Astrocyte of the spinal cord (primary cell): ENCODE measurements around the gene DAP.

Source experiments
- DNase-seq: peaks from one replicate; pipeline ENCODE4 v3.0.0; 2011; ENCODE audit warnings: low read depth, low spot score
- H3K4me3 ChIP-seq: 2 replicates; pipeline ENCODE4 v1.5.1; 2011; ENCODE audit warnings: low read depth, mild to moderate bottlenecking, low read length, moderate library complexity
- CTCF ChIP-seq: IDR thresholded peaks from 2 replicates; pipeline ENCODE4 v1.5.1; 2012; ENCODE audit warnings: low read depth, mild to moderate bottlenecking, low read length, inconsistent platforms
- in situ Hi-C: cut with HindIII; loops from 2 replicates; pipeline ENCODE4 v1.10.0; 2017; ENCODE audit warnings: low sequenced_read_pairs

Gene DAP

GRCh38 chr5:10761185-10761932 lies at the start of gene DAP:
DAP (minus strand) TSS chr5:10761234; CDS start chr5:10761068, 166 bp downstream.
- TF ChIP-seq CTCF: no peak
- in situ Hi-C loops: no loop called here
- peak; percentile 84 for DNase-seq
- peak within 1 kb of the TSS; percentile 75 for H3K4me3 ChIP-seq

GRCh38 chr5:10808347-10809226 lies 47.6 kb upstream of the DAP start:
- DNase-seq: no peak
- in situ Hi-C loops: no loop called here
- no peak overlapping the region for H3K4me3 ChIP-seq
- no peak for TF ChIP-seq CTCF

- no peak overlapping the region for H3K4me3 ChIP-seq
- no peak for DNase-seq
- peak; percentile 4 for TF ChIP-seq CTCF
- in situ Hi-C loops: no loop called here
Observed at GRCh38 chr5:10801931-10802666, 41.1 kb upstream of the DAP start.

GRCh38 chr5:10800852-10801251 lies 39.8 kb upstream of the DAP start:
- in situ Hi-C loops: no loop called here
- no peak for DNase-seq
- TF ChIP-seq CTCF: no peak
- no peak overlapping the region for H3K4me3 ChIP-seq

- no peak for TF ChIP-seq CTCF
- in situ Hi-C loops: no loop called here
- H3K4me3 ChIP-seq: no peak overlapping the region
- DNase-seq: no peak
Observed at GRCh38 chr5:10797261-10797660, 36.2 kb upstream of the DAP start.

GRCh38 chr5:10793785-10794184 lies 32.8 kb upstream of the DAP start:
- DNase-seq: peak; percentile 6
- in situ Hi-C loops: no loop called here
- TF ChIP-seq CTCF: peak; percentile 29

More at GRCh38 chr5:10793785-10794184, 32.8 kb upstream of the DAP start:
- H3K4me3 ChIP-seq: no peak overlapping the region
